PC-9 (cell line): ENCODE measurements around the gene ZCCHC14.

Experiments
- EZH2 ChIP-seq: fragments of 200-600 bp; sonication (generic); IDR thresholded peaks from 2 replicates; pipeline ENCODE4 v1.8.0; 2017; ENCODE audit warnings: antibody characterized with exemption, low read depth
- TF ChIP-seq, protein P1 (sequence below): fragments of 200-600 bp; sonication (generic); conservative IDR thresholded peaks from 2 replicates; pipeline ENCODE4 v1.6.1; 2017; ENCODE audit warnings: mixed run types, antibody characterized with exemption, mild to moderate bottlenecking, moderate library complexity

DNA sequence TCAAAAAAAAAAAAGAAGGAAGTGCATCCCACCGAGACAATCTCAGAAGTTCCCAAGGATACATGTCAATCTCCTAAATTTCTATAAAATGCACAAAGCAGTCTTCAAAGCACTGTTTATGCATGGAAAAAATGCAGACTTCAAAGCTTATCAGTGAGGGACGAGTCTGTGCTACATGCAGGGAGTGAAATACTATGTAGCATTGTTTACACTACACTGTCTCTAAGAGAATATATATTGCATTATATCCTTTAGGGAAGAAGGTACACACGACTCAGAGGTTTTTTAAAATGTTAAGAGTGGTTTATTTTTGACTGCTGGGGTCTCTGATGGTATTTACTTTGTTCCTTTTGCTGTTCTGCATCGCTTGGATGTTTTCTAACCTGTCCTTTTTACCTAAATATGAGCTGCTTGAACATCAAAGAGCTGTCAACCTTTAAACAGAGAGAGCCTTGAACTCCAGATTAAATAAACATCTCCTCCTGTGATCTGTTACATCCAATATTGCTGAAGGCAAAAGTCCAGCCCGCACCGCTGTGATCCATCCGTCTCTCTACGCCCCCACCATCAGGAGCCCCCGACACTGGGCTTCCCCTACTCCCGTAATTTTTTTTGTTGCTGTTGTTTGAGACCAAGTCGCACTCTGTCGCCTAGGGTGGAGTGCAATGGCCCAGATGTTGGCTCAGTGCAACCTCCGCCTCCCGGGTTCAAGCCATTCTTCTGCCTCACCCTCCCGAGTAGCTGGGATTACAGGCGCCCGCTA lies 110.6 kb downstream of the ZCCHC14 start:
- TF ChIP-seq, protein P1, sequence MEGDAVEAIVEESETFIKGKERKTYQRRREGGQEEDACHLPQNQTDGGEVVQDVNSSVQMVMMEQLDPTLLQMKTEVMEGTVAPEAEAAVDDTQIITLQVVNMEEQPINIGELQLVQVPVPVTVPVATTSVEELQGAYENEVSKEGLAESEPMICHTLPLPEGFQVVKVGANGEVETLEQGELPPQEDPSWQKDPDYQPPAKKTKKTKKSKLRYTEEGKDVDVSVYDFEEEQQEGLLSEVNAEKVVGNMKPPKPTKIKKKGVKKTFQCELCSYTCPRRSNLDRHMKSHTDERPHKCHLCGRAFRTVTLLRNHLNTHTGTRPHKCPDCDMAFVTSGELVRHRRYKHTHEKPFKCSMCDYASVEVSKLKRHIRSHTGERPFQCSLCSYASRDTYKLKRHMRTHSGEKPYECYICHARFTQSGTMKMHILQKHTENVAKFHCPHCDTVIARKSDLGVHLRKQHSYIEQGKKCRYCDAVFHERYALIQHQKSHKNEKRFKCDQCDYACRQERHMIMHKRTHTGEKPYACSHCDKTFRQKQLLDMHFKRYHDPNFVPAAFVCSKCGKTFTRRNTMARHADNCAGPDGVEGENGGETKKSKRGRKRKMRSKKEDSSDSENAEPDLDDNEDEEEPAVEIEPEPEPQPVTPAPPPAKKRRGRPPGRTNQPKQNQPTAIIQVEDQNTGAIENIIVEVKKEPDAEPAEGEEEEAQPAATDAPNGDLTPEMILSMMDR: no peak
- TF ChIP-seq EZH2: no peak
